ENCODE measurements around the gene MAMDC2.

DNA sequence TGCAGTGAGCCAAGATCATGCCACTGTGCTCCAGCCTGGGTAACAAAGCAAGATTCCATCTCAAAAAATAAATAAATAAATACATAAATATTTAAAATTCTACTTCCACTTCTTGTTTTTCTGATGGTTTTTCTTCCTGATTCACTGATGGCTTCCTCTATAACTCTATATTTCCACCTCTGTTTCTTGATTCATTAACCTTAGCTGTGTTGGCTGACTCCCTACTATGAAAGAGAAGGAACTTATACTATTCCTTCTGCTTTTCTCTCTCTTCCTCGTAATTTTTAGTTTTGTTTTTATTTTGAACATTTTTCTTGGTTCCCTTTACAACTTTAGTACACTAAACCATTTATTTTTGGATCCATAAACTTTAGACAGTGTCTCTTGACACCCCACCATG lies 103.5 kb downstream of the MAMDC2 start:
- TF ChIP-seq, protein P1, sequence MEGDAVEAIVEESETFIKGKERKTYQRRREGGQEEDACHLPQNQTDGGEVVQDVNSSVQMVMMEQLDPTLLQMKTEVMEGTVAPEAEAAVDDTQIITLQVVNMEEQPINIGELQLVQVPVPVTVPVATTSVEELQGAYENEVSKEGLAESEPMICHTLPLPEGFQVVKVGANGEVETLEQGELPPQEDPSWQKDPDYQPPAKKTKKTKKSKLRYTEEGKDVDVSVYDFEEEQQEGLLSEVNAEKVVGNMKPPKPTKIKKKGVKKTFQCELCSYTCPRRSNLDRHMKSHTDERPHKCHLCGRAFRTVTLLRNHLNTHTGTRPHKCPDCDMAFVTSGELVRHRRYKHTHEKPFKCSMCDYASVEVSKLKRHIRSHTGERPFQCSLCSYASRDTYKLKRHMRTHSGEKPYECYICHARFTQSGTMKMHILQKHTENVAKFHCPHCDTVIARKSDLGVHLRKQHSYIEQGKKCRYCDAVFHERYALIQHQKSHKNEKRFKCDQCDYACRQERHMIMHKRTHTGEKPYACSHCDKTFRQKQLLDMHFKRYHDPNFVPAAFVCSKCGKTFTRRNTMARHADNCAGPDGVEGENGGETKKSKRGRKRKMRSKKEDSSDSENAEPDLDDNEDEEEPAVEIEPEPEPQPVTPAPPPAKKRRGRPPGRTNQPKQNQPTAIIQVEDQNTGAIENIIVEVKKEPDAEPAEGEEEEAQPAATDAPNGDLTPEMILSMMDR (conservative IDR thresholded peaks at IDR 0.05): no peak
- no peak for TF ChIP-seq EZH2 (IDR thresholded peaks at IDR 0.05; ENCODE audit: low read depth)

Data from PC-9 (cell line).